UCSD-AML1 (cell line): ENCODE measurements around the gene WNK4.

ENCODE experiments used
- DNase-seq: peaks from one replicate; lab custom pipeline; 2025; ENCODE audit not compliant: unreplicated experiment; lab: John Stamatoyannopoulos, UW

The WNK4 gene

DNA sequence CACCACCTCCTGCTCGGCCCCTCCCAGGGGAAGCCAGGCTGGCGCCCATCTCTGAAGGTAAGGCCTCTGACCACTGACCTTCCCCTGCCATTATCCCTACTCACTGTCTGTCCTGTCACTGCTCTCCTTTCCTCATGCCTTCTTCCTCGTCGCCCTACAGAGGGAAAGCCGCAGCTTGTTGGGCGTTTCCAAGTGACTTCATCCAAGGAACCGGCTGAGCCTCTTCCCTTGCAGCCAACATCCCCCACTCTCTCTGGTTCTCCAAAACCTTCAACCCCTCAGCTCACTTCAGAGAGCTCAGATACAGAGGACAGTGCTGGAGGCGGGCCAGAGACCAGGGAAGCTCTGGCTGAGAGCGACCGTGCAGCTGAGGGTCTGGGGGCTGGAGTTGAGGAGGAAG, 15.1 kb downstream of the WNK4 start:
- no peak for DNase-seq

DNA sequence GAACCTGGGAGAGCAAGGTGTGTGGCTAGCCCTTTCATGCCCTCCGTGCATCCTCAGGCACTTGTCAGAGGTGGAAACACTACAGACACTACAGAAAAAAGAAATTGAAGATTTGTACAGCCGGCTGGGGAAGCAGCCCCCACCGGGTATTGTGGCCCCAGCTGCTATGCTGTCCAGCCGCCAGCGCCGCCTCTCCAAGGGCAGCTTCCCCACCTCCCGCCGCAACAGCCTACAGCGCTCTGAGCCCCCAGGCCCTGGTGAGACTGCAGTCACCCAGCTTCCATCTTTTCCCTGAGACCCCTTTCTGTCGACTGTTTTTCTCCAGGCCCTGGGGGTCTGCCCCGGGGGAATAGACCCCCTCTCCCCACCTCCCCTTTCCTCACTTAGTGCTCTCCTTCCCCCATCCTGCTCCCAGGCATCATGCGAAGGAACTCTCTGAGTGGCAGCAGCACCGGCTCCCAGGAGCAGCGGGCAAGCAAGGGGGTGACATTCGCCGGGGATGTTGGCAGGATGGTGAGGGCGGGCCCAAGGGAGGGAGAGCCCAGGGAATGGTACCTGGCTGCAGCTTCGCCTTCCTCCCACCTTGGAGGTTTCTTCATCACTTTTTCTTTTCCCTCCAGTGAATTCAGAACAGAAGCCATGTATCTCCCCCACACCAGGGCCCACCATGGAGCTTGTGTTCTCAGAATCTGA, 15.8 kb downstream of the WNK4 start:
- no peak for DNase-seq

DNA sequence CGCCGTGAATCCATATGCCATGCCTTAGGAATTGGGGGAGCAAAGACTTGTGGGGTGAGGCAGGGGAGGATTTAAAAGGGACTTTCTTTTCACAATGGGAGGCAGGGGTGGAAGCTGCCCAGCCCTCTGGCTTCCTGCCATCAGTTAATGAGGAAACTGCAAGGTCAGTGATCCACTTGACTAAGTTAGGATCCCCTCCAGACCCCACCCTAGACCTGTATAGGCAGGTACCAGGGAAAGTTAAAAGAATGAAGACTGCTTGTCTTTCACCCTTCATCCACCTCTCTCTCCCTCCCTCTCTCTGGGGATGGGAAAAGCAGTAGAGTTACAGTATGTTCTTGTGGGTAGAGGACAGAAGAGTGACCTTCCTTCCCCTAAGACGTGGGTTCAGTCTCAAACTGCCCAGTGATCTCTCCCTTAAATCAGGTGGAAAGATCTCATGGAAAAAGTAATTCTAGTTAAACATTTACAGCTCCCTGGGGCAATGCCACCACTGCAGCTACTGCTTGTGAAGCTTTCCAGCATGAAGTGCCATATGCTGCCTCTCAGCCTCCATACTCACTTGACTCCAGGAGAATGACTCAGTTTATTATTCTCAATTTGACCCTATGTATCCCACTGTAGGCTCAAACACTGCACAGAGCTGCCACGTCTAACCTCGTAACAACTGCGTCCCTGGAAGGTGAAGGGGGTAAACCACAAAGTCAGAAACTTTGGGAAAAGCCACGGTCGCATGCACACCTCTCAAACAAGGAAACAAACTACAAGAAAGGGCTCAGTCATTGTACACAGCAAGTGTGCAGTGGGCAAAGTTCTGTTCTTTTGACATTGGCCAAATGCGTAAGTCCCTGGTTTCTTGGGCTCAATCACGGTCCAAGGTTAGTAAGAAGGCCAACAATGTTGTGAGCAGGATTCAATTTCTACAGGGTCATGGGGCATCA, 16.9 kb downstream of the WNK4 start:
- DNase-seq = no peak

DNA sequence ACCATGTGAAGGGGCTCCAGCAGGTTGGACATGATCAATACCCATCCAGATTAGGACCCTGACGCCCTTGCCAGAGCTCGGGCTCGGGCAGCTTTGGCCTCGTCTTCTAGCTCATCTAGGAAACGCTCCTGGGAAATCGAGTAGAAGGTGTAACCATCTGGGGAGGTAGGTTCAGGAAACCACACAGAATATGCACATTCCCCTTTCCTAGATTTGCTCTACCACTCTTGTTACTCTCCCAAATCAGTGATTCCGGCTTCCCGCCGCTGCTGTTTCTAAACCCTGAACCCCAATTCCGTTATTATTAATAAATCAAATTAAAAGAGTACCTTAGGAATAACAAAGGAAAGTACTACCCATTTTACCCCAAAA, 17.6 kb downstream of the WNK4 start:
- no peak for DNase-seq

DNA sequence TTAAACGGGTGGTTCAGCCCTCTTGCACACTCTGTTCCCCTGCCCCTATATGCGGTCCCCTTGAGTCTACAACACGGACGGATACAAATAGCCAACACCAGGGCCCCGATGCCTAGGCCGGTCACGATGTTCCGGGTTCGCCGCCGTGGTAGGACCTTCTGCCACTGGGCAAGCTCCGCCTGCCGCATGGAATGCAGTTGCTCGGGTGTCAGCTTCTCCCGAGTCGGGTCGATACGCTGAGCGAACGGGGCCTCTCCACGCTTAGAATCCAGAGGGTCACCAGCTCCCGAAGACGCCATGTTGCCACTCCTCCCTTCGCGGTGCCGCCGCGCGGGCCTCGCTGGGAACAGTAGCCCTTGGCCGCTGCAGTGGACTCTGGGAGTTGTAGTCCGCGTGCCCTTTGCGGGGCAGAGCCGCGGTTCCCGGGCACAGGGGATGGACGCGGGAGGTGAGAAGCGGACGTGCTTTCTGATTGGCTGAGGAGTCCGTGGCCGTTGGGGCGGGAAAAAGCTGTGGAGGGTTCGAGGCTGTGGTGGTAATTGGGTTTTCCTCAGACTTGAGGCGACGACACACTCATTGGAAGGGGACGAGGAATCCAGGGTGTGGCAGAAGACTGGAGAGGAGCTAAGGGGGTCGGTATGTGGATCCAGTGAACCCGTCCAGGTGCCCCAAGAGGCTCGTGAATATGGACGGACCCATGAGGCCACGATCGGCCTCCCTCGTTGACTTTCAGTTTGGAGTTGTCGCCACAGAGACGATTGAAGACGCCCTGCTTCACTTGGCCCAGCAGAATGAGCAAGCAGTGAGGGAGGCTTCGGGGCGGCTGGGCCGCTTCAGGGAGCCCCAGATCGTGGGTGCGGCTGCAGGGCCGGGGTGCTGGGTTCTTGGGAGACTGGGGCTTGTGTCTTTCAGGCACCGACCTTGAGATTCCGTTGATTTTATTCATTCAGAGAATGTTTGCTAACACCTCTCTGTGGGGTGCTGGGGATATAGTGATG, 18.3 kb downstream of the WNK4 start, which contains the start of the genes CNTD1 and COA3:
CNTD1 (plus strand) TSS at position 479 of the 998 bp plus-strand sequence; CDS start at position 686, 207 bp downstream.
COA3 (minus strand) TSS at position 322 of the 998 bp plus-strand sequence; CDS start at position 299, 23 bp downstream.
- DNase-seq = peak; percentile 82

DNA sequence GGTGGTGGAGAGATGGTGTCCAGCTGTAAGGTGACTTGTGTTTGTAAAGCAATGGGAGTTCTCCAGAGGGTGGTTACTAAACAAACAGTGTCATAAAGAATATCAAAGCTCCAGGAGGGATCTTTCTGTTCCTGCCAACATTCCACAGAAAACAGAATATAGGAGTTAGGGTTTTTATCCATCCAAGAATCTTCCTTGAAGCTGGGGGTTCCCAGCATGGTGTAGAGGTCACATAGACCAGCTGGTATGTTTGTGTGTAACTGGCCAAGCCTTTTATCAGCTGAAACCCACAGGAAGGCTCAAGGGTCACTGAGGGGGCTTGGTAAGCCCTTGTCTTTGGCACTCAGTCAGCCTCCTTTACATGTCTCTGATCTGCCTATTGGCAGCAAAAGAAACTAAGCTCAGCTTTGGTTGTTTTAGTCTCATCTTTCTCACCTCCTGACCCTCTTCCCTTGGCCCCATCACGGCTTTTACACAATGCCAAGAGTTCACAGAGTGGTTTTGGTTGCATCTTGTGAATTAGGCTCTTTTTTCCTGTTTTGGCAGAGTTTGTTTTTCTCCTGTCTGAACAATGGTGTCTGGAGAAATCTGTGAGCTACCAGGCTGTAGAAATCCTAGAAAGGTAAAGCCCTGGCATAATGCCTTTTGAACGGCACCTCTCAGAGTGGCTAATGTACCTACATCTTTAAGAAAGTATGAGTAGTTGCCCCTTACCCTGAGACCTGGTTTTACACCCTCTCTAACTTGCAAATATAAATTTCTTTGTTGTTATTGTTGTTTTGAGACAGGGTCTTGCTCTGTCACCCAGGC, 22.9 kb downstream of the WNK4 start:
- no peak for DNase-seq

DNA sequence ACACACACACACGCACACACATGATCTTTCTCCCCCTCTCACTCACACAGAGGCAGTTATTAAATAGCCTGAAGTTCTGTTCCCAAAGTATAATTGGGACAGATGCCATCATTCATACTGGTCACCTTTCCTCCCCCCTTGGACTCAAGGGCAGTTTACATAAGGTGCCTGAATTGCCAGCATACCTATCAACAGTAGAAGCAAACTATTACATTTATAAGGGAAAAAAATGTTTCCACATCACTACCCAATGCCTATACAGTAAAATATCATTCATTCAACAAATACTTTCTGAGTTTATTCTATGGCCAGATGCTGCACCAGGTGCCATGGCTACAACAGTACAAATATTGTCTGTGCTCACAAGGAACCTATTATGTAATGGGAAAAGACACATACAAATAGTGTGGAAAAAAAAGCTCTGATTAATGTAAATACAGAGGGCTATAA, 24.5 kb downstream of the WNK4 start:
- no peak for DNase-seq

DNA sequence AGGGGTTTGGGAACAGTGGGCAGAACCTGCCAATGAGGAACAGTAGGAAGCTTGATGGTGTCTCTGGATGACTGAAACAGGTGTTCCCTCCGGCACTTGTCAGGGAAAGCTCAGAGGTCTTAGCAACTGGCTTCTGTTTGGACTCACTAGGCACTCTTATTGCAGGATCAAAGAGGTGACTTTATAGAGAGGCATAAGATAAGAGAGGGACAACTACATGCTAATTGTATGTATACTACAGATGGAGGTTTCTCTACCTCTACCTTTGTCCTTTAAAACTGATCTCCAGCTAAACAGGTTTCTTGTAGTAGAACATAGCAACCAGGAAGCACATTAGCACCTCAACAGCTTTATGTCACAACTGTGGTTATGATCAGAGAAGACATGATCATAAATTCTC, 25.8 kb downstream of the WNK4 start:
- no peak for DNase-seq

DNA sequence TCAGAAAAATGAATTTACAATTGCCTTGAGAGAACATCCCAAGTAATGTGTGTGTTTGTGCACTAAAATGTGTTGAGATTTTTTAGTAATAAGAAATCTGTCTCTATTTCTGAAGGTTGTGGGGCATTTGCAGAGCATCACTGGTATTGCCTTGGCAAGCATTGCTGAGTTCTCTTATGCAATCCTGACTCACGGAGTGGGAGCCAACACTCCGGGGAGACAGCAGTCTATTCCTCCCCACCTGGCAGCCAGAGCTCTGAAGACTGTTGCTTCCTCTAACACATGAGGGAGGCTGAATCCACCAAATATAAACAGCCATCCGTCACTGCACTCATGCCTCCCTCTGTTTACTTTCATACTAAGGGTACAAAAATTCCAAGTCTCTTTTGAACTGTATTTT, 28.8 kb downstream of the WNK4 start:
- DNase-seq = no peak

DNA sequence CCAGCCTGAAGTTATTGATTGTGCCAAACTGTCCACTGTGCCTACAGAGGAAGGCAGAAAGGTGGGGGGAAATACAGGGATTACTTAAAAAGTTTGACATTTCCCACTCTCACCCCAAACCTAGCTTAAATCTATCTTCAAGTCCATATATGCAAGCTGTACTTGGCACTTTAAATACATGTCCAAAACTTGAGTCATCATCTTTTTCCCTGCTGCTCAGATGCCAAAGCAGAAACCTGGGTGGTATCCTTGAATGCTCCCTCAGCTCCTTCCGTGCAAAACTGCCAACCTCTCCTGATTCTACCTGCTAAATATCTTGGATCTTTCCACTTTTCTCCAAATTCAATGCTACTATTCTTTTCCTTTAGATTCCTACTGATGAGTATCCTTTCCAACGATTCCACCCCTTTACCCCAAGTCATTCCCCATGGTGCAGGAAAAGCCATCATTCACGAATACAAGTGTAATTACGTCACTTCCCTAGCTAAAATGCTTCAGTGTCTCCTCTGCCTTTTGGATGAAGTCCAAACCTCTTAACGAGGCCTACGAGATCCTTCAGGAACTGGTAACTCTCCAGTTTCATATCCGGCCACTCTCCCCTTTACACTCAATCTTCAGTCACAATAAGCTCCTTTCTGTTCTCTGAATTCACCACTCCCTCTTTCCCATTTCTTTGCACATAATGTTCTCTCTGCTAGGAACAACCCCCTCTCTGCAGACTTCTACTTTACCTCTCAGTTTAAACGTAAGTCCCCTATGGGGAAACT, 34.4 kb downstream of the WNK4 start:
- DNase-seq = no peak

DNA sequence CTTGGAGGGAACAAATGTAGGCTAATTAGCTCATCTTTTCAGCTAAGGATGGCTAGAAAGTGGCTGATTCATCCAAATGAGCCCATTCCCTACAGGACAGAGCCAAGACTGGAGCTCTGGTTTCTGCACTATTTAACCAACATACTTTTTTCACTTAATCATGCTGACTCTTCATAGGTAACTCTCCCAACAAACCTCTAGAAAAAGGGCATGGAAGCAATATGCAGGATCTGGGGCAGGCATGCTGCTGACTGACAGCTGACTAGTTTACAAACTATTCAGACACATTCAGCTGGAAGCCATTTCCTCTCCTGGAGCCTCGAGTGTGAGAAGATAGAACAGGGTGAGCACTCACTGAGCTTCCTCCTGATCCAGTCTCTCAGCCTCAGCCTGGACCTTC, 37.5 kb downstream of the WNK4 start:
- DNase-seq = no peak

DNA sequence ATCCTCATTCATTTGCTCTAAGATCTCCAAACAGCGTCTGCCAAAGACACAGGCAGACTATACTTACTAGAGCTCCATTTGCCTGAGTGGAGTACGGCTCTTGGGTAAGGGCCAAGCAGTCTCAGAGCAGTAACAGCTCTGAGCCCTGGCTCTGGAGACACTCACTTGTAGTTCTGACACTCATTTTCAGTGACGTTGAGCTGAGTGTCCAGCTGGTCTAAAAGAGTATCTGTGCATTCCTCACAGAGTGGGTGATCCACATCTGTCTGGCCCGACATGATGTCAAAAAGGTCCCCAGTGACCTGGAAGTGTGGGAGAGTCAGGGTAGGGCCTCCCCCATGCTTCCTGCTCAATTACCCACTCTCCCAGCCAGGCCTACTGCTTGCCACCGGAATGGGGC, 38.0 kb downstream of the WNK4 start:
- DNase-seq = no peak

DNA sequence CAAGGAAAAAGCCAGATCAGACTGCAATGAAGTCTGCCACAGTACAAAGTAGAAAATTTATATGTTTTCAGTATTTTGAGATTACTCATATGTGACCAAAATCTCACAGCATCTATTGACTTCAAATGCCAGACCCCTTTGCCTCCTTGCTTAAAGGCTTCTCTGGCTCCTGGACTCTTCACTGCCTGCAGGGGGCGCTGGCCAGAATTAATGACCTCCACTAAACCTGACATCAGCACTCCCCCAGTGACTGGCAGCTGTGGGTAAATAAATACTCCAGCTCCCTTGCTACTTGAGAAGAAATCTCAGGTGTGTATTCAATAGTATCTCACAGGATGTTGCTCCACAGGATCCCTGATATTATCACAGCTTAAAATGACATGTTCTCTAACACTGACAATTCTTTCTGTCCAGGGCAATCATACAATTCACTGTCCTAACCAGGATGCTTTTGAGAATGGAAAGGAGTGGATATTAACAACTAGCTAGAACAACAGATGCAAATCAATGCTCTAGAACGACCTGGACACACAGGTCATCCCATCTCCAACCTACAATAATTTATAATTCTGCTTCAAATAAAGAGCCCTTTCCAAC, 39.6 kb downstream of the WNK4 start:
- DNase-seq = peak; percentile 60

DNA sequence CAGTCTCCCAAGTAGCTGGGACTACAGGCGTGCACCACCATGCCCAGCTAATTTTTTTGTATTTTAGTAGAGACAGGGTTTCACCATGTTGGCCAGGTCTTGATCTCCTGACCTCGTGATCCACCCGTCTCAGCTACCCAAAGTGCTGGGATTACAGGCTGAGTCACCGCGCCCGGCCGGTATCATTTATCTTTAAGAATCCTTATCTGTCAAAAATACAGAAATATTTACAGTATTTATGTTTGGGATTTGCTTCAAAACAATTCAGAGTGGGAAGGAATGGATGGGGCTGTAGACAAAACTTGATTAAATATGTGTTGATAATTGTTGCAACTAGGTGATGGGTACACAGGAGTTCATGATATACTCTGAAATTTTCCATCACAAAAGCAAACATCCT, 40.8 kb downstream of the WNK4 start:
- no peak for DNase-seq

DNA sequence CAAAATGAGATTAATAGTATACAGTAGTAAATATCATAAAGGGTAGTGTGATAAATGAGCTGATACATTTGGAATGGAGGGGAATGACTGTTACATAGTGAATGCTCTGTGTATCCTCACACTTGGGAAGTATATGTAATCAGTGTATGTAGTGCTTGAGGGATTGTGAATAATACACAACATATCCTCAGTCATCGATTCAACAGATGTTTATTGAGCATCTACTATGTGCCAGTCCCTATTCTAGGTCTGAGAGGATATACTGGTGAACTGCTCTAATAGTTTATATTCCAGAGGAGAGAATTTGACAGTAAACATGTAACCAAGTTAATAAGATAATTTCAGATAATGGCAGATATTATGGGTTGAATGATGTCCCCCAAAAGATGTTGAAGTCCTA, 47.1 kb downstream of the WNK4 start:
- DNase-seq = no peak

DNA sequence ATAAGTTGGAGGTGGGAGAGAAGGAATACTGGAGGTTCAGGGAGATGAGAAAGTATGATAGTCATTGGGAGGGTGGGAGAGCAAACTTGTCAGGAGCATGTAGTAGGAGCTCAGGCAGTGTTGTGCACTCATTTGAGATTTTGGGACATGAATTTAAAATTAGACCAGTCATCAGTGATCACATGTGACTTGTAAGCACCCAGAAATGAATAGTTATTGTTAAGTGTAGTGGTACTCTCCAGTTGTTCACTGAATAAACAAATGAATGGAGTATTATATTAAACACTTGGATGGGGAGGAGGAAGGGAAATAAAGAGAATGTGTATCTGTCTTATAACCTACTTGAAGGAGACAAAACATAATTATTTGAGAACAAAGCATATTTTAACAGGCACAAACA, 50.6 kb downstream of the WNK4 start:
- no peak for DNase-seq

DNA sequence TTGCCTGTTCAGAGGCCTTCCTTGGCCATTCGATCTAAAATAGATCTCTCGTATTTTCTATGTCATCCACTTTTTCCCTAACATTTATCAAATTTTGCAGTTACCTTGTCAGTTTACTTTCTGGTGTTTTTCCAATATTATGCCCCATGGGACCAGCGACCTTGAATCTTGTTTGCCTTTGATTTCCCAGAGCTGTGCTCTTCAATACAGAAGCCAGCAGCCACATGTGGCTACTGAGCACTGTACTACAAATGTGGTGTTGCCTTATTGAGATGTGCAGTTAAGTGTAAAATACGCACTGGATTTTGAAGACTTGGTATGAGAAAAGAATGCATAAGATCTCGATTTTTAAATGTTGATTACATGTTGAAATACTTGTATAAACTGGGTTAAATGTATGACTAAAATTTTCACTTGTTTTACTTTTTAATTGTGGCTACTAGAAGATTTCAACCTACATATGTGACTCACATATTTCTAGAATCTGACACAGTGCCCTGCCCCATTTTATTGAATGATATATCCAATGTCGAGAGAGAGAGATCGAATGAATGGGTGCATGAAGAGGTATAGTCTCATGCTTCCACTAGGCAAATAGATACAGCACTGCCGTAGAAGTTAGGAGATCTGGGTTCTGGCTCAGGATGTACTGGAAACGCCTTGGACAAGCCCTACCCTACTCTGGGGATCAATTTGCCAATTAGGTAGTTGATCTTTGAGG, 52.0 kb downstream of the WNK4 start:
- DNase-seq = no peak
